PC-3 (cell line): Measurements from ENCODE around the gene PAX2.

ENCODE experiments used
- EZH2 ChIP-seq: fragments of 300-600 bp; sonication (generic); IDR thresholded peaks from one replicate; pipeline ENCODE4 v1.6.1; 2017; ENCODE audit warnings: antibody characterized with exemption, mild to moderate bottlenecking, low read length; ENCODE audit not compliant: unreplicated experiment
- EZH2phosphoT487 ChIP-seq: fragments of 300-600 bp; sonication (generic); IDR thresholded peaks from 2 replicates; pipeline ENCODE4 v1.6.1; 2018; ENCODE audit warnings: mild to moderate bottlenecking, antibody characterized with exemption, low read length, borderline replicate concordance
- TF ChIP-seq, protein P1 (sequence below): fragments of 300-600 bp; sonication (generic); conservative IDR thresholded peaks from 2 replicates; pipeline ENCODE4 v1.5.1; 2017; ENCODE audit warnings: antibody characterized with exemption, low read depth, mild to moderate bottlenecking, low read length

DNA sequence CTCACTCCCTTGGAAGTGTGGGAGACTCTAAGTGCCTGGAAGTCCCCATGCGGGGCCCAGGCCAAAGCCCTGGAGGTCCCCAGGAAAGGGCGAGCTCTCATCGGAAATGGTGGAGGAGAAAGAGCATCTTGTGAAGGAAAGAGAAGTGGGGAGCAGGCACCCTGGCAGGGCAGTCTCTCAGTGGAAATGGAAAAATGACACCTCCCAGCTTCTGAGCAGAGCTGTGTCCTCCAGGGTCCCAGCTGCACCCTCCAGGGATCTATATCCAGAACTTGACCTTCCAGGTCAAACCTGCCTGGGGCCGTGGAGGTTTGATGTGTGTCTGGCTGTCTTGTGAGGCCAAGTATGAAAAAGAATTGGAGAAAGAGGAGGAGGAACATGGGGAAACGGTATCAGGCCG lies 29.5 kb downstream of the PAX2 start:
- TF ChIP-seq, protein P1, sequence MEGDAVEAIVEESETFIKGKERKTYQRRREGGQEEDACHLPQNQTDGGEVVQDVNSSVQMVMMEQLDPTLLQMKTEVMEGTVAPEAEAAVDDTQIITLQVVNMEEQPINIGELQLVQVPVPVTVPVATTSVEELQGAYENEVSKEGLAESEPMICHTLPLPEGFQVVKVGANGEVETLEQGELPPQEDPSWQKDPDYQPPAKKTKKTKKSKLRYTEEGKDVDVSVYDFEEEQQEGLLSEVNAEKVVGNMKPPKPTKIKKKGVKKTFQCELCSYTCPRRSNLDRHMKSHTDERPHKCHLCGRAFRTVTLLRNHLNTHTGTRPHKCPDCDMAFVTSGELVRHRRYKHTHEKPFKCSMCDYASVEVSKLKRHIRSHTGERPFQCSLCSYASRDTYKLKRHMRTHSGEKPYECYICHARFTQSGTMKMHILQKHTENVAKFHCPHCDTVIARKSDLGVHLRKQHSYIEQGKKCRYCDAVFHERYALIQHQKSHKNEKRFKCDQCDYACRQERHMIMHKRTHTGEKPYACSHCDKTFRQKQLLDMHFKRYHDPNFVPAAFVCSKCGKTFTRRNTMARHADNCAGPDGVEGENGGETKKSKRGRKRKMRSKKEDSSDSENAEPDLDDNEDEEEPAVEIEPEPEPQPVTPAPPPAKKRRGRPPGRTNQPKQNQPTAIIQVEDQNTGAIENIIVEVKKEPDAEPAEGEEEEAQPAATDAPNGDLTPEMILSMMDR = no peak
- TF ChIP-seq EZH2 (no peak), EZH2phosphoT487 (no peak)
